GM20000 (cell line): ENCODE measurements around the gene CLK2.

Experiments used
- DNase-seq: peaks from one replicate; pipeline ENCODE4 v3.0.0; 2012; ENCODE audit warnings: low spot score
- TF ChIP-seq, protein P1 (sequence below): IDR thresholded peaks from 2 replicates; pipeline ENCODE4 v1.5.1; 2012; ENCODE audit warnings: mild to moderate bottlenecking, control low read depth; ENCODE audit errors: extremely low read depth, missing control alignments

Gene CLK2

DNA sequence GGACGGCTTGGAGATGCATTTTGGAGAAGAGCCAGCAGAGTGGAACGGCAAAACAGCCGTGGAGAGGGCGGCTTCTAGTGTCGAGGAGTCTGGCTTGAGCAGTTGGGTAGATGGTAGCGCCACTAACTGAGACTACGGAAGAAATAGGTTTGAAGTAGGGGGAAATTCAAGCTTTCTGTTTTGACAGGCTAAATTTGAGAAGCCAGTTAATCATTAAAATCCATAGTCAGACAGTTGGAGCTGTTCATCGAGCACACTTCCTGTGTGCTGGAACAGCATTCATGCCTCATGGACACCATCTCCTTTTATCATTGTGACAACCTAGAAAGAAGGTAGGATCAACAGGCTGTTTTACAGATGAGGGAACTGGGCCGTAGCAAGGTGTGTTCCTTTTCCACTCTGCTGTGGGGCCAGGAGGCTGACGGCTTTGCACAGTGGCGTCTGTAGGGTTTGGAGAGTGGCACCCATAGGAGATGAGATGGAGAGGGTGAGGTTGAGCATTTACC, 31.3 kb upstream of the CLK2 start:
- TF ChIP-seq, protein P1, sequence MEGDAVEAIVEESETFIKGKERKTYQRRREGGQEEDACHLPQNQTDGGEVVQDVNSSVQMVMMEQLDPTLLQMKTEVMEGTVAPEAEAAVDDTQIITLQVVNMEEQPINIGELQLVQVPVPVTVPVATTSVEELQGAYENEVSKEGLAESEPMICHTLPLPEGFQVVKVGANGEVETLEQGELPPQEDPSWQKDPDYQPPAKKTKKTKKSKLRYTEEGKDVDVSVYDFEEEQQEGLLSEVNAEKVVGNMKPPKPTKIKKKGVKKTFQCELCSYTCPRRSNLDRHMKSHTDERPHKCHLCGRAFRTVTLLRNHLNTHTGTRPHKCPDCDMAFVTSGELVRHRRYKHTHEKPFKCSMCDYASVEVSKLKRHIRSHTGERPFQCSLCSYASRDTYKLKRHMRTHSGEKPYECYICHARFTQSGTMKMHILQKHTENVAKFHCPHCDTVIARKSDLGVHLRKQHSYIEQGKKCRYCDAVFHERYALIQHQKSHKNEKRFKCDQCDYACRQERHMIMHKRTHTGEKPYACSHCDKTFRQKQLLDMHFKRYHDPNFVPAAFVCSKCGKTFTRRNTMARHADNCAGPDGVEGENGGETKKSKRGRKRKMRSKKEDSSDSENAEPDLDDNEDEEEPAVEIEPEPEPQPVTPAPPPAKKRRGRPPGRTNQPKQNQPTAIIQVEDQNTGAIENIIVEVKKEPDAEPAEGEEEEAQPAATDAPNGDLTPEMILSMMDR = no peak
- no peak for DNase-seq

DNA sequence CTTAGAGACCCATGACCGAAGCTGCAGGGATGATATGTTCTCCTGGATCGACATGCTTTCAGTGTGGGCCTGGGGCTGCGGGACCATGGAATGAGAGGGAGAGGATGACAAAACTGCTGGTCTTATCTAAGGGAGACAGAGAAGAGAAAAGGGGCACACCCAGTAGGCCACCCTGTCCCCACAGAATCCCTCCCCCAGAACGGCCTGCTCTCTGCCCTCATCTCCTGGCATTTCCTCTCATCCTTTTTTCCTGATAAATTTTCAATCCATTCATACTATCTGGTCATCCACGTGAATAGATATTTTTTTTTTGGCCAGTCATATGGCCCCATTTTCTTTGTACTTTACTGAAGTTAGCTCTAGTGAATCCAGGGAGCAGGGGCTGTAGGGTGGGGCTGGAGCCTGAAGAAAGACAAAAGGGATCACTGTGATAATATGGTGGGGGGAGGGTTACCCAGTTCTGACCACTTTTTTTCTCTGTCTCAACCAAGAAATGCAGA, 28.1 kb upstream of the CLK2 start, which contains the start of gene PKLR:
Gene PKLR, minus strand, starts transcription at position 97 of the 500 bp plus-strand sequence. Its CDS starts 43 bp downstream, at position 54.
- TF ChIP-seq, protein P1 = no peak
- DNase-seq = no peak

DNA sequence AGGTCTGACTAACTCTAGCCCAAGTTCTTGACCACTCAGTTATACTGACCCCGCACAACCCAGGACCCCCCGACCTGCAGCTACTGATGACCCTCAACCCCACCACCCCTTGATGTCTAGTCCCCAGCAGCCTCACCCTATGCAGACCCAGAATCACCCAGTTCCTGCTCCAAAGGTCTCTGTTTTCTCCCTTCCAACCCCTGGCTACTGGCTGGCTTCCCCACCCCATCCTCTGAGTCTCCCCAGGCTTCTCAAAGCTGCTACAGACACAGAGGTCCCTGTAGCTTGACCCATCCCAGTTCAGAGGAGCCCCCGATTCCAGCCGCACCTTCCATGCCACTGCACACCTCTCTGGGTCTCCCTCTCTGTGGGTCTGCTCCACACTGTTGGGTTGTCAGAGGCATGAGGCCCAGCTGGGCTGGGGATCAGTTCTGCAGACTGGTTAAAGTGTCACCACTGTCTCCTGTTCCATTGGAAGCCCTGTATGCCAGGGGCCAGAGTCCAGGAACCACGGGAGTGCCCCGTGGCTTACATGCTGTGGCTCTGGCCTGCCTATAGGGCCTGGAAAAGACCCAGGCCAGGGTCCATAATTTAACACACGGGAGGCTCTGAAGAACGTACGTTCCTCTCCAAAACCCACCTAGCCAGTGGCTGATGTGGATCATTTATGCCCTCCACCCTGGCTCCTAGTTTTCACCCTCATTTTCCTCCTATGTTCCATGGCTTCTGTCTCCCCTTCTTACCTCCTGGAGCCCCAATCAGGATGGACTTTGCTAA, 27.4 kb upstream of the CLK2 start:
- no peak for DNase-seq
- TF ChIP-seq, protein P1 = no peak

DNA sequence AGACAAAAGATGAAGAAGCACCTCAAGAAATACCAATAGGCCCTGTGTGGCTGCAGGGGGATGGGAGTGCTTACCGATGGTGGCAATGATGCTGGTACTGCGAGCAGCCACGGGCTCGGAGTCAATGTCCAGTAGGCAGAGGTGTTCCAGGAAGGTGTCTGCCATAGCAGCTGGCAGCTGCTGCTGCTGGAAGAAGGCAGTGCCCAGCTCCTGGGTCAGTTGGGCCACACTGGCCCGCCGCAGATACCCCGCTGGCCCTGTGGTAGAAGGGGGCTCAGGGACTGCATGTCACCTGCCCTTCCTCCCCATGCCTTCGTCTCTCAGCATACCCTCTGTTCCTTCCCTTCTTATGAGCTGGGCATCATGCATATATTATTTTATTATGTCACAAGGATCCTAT, 26.7 kb upstream of the CLK2 start:
- DNase-seq = no peak
- TF ChIP-seq, protein P1 = no peak

DNA sequence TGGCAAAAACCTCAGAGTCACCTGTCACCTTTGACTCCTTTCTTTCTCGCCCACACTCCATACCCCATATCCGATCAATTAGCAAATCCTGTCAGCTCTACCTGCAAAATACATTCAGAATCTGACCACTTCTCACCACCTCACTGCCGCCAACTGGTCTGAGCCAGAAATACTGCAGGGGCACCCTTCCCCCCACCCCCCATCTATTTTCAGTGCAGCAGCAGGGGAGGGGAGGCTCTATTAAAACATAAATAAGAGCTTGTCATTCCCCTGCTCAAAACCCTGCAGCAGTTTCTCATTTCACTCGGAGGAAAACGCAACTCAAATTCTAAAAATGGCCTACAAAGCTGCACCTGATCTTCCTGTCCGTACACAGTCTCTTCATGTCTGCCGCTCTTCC, 24.1 kb upstream of the CLK2 start:
- TF ChIP-seq, protein P1 = no peak
- DNase-seq = no peak

DNA sequence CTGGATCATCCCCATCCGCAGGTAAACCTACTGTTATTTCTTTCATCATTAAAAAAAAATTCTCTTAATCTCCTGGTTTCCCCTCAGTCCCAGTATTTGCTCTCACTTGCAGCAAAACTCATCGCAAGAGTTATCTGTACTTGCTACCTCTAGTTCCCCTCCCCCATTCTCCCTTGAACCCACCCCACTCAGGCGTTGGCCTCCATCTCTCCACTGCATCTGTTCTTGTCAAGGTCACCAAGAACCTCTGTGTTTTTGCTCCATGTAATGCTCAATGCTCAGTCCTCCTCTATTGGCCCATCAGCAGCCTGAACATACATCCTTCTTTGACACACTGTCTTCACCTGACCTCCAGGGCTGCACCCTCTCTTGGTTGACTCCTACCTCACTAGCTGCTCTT, 23.4 kb upstream of the CLK2 start:
- no peak for DNase-seq
- TF ChIP-seq, protein P1 = no peak

DNA sequence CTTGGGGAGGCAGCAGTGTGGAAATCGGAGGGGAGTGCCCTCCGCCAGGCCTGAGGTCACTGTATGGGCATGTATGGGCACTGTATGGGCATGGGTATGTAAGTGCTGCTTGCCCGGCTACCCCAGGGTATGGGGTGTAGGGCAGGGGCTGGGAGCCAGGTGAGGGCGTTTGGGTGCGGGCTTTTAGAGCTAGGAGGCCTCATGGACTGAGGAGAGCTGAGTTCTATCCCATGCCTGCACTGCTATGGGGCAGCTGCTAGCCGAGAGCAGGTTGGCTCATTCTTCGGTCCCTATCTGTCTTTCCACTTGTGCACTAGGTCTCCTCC, 22.6 kb upstream of the CLK2 start:
- DNase-seq = no peak
- TF ChIP-seq, protein P1 = no peak
